Stomach smooth muscle (tissue), 2 donors: ENCODE data around the gene PBOV1.

Experiments used
- H3K27ac ChIP-seq: one replicate; pipeline ENCODE4 v1.7.0; 2013; ENCODE audit warnings: mild to moderate bottlenecking, low read length, inconsistent platforms
- H3K27me3 ChIP-seq, 2 donors: one replicate each; pipeline ENCODE4 v1.7.0; 2013; ENCODE audit warnings: low read length in 2 of 2; ENCODE audit not compliant: insufficient read depth in 2 of 2, control insufficient read depth in 1 of 2
- H3K36me3 ChIP-seq, 2 donors: one replicate each; pipeline ENCODE4 v1.7.0; 2013; ENCODE audit warnings: low read length in 2 of 2; ENCODE audit not compliant: control insufficient read depth in 2 of 2, insufficient read depth in 2 of 2
- H3K4me1 ChIP-seq: one replicate; pipeline ENCODE4 v1.7.0; 2013; ENCODE audit warnings: low read length; ENCODE audit not compliant: control insufficient read depth, insufficient read depth
- H3K4me3 ChIP-seq, 2 donors: one replicate each; pipeline ENCODE4 v1.7.0; 2013; ENCODE audit warnings: low read length in 2 of 2
- H3K9ac ChIP-seq, 2 donors: one replicate each; pipeline ENCODE4 v1.7.0; 2013; ENCODE audit warnings: low read length in 2 of 2, mild to moderate bottlenecking in 1 of 2
- H3K9me3 ChIP-seq, 2 donors: one replicate each; pipeline ENCODE4 v1.7.0; 2013; ENCODE audit warnings: low read length in 2 of 2; ENCODE audit not compliant: control insufficient read depth in 2 of 2
- donor health status: healthy.
- donor health status: Pancreatic carcinoma.

The PBOV1 gene

DNA sequence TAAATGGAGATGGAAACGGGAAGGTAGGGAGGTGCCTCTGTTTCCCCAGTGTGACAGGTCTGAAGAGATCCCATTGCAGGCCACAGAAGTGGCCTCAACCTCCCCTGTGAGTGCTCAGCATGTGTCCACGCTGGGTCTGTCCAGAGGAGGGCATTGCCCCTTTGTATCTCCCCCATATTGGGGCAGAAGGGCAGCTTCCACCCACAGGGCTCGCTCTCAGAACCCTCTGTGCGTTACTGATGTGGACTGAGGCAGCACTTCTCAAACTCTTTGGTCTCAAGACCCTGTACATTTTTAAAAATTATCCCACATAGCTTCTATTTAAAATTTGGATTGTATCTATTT is 34.5 kb downstream of the PBOV1 start:
- no peaks in the 10 kb centered on the region for H3K27me3 ChIP-seq
- H3K9ac ChIP-seq: no peak overlapping the region
- H3K27ac ChIP-seq: no peak overlapping the region
- no peaks in the 10 kb centered on the region for H3K9me3 ChIP-seq
- no peaks in the 10 kb centered on the region for H3K36me3 ChIP-seq
- no peaks in the 10 kb centered on the region for H3K4me1 ChIP-seq
- H3K4me3 ChIP-seq: no peak overlapping the region

DNA sequence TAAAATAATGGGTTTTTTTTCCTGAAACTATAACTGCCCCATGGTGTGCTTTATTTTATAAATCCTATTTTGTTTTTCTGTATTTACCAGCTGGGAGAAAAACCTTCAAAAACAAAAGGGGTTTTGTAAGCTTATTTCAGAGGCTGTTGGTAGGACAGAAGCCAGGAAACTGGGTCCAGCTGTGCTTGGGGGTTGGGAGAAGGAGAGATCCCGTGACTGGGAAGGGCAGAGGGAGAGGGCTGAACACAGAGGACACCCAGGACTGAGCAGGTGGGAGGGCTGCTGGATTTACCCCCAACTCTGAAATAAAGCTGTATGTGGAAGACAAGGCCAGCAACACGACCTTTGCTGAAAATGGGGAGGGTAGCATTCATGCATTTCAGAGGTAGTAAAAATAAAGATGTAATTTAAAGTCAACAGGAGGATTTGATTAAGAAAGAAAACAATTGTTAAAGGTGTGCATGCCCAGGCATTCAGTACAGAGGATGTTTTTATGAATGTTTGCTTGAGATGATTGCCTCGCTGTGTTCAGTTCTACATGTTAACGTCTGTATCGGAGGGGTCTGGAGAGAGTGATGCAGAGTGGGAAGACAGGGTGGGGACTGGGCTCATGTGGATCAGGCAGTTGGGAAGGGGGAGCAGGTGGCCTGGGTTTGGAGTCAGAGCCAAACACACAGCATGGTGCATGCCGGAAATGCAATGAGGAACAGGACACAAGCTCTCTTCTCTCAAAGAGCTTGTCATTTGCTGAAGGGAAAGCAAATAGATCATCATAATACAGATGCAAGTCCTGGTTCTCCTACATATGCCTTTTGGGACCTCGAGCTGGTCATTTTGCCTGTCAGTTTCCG is 35.1 kb downstream of the PBOV1 start:
- Histone ChIP-seq H3K9ac (no peak overlapping the region), H3K9me3 (no peaks in the 10 kb centered on the region), H3K27ac (no peak overlapping the region), H3K36me3 (no peaks in the 10 kb centered on the region), H3K4me1 (no peaks in the 10 kb centered on the region), H3K4me3 (no peak overlapping the region), H3K27me3 (no peaks in the 10 kb centered on the region)

DNA sequence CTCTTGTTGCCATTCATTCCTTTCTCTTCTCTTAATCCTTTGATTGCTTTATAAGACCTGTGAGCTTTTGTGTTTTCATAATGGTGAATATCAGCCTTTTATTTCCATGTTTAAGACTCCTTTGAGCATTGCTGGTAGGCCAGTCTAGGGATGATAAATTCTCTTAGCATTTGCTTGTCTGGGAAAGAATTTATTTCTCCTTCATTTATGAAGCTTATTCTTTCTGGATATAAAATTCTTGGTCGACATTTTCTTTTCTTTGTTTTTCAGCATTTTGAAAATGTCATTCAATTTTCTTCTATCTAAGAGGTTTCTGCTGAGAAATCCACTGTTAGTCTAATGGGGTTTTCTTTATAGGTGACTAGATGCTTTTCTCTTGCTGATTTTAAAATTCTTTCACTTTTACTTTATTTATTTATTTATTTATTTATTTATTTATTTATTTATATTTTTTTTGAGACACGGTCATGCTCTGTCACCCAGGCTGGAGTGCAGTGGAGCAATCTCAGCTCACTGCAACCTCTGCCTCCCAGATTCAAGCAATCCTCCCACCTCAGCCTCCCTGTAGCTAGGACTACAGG is 41.5 kb downstream of the PBOV1 start:
- Histone ChIP-seq H3K36me3 (no peaks in the 10 kb centered on the region), H3K4me1 (no peaks in the 10 kb centered on the region), H3K4me3 (no peak overlapping the region), H3K27me3 (no peaks in the 10 kb centered on the region), H3K9ac (no peak overlapping the region), H3K27ac (no peak overlapping the region), H3K9me3 (no peaks in the 10 kb centered on the region)

DNA sequence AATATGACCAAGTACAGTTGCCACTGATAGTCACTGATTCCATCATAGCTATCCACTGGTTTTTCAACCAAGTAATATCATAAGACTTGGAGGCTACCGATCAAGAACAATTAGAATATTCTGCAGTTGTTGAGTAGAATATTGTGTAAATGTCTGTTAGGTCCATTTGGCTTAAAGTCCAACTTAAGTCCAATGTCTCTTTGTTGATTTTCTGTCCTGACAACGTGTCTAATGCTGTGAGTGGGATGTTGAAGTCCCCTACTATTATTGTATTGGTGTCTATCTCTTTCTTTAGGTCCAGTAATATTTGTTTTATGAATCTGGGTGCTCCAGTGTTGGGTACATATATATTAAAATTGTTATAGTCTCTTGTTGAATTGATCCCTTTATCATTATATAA is 42.7 kb downstream of the PBOV1 start:
- no peaks in the 10 kb centered on the region for H3K4me1 ChIP-seq
- no peaks in the 10 kb centered on the region for H3K9me3 ChIP-seq
- H3K36me3 ChIP-seq: no peaks in the 10 kb centered on the region
- H3K4me3 ChIP-seq: no peak overlapping the region
- H3K9ac ChIP-seq: no peak overlapping the region
- no peaks in the 10 kb centered on the region for H3K27me3 ChIP-seq
- no peak overlapping the region for H3K27ac ChIP-seq
